PC-3 (cell line): ENCODE results near the gene CHRNA9. TPM values are rescaled to one million over a fixed set of nuclear protein-coding genes. Genes with fewer than 3 reads are reported as not detected.
A peak's percentile ranks its signal among the peaks of the same experiment; 100 is the strongest.

Experiments used
- ATAC-seq: fragments of 200-7000 bp; cut with Tn5 transposase; 2 replicates; pipeline ENCODE4 v1.9.1; 2020; ENCODE audit warnings: mild to moderate bottlenecking, moderate library complexity
- BruUV-seq: library from RNA; stranded (reverse); fragments of 400-500 nt; replicated peaks from 2 replicates; lab custom pipeline; 2021; lab: Mats Ljungman, UMichigan
- CTCF ChIA-PET: fragments of 300-600 bp; sonication (Branson Sonifier 250); formaldehyde crosslinking; loops from one replicate; lab custom pipeline; 2022; ENCODE audit warnings: antibody characterized with exemption; lab: Charles Lee
- POLR2A ChIA-PET: fragments of 300-600 bp; sonication (Branson Sonifier 250); formaldehyde crosslinking; loops from one replicate; lab custom pipeline; 2022; ENCODE audit warnings: antibody characterized with exemption; ENCODE audit not compliant: unreplicated experiment; lab: Charles Lee
- DNase-seq: peaks from one replicate; pipeline ENCODE4 v3.0.0-alpha.2; 2015
- H2AFZ ChIP-seq: fragments of 300-600 bp; sonication (generic); 2 replicates; pipeline ENCODE4 v1.6.0; 2016; ENCODE audit warnings: antibody characterized with exemption, low read length
- H3F3A ChIP-seq: fragments of 300-600 bp; sonication (generic); one replicate; pipeline ENCODE4 v1.6.0; 2017; ENCODE audit warnings: antibody characterized with exemption, low read length, control low read depth, mild to moderate bottlenecking; ENCODE audit not compliant: unreplicated experiment
- H3K27ac ChIP-seq: fragments of 300-600 bp; sonication (generic); 2 replicates; pipeline ENCODE4 v1.5.1; 2016; ENCODE audit warnings: mild to moderate bottlenecking, low read length
- H3K27me3 ChIP-seq: fragments of 300-600 bp; sonication (generic); 2 replicates; pipeline ENCODE4 v1.6.1; 2016; ENCODE audit warnings: low read length, mixed read lengths
- H3K36me3 ChIP-seq: fragments of 300-600 bp; sonication (generic); 2 replicates; pipeline ENCODE4 v1.6.1; 2016; ENCODE audit warnings: low read depth, mixed run types, low read length, mixed read lengths
- H3K4me1 ChIP-seq: fragments of 300-600 bp; sonication (generic); 2 replicates; pipeline ENCODE4 v1.5.1; 2016; ENCODE audit warnings: low read length; ENCODE audit not compliant: insufficient read depth
- H3K4me2 ChIP-seq: fragments of 300-600 bp; sonication (generic); 2 replicates; pipeline ENCODE4 v1.6.0; 2016; ENCODE audit warnings: low read length
- H3K4me3 ChIP-seq: fragments of 300-600 bp; sonication (generic); 2 replicates; pipeline ENCODE4 v1.5.1; 2016; ENCODE audit warnings: mild to moderate bottlenecking, low read length, mixed read lengths
- H3K79me2 ChIP-seq: fragments of 300-600 bp; sonication (generic); 2 replicates; pipeline ENCODE4 v1.6.1; 2017; ENCODE audit warnings: low read length, mixed read lengths
- H3K9ac ChIP-seq: fragments of 300-600 bp; sonication (generic); 2 replicates; pipeline ENCODE4 v1.6.0; 2016; ENCODE audit warnings: mild to moderate bottlenecking, low read length
- H3K9me2 ChIP-seq: fragments of 300-600 bp; sonication (generic); replicated peaks from 2 replicates; pipeline ENCODE4 v1.6.1; 2016; ENCODE audit warnings: mixed run types, low read length, mixed read lengths
- H3K9me3 ChIP-seq: fragments of 300-600 bp; sonication (generic); 2 replicates; pipeline ENCODE4 v1.6.1; 2016; ENCODE audit warnings: low read length, mixed read lengths
- H4K20me1 ChIP-seq: fragments of 300-600 bp; sonication (generic); 2 replicates; pipeline ENCODE4 v1.6.1; 2016; ENCODE audit warnings: low read length, mixed read lengths
- EZH2 ChIP-seq: fragments of 300-600 bp; sonication (generic); IDR thresholded peaks from one replicate; pipeline ENCODE4 v1.6.1; 2017; ENCODE audit warnings: antibody characterized with exemption, mild to moderate bottlenecking, low read length; ENCODE audit not compliant: unreplicated experiment
- EZH2phosphoT487 ChIP-seq: fragments of 300-600 bp; sonication (generic); IDR thresholded peaks from 2 replicates; pipeline ENCODE4 v1.6.1; 2018; ENCODE audit warnings: mild to moderate bottlenecking, antibody characterized with exemption, low read length, borderline replicate concordance
- intact Hi-C: fragments of 100-400 bp; cut with micrococcal nuclease; formaldehyde crosslinking; loops from 2 replicates; pipeline ENCODE4 v1.9.0; 2023
- total RNA-seq: library from RNA; depleted of rRNA; stranded (reverse); fragments of >200 nt; gene quantifications from 2 replicates; pipeline ENCODE4 v1.2.3, GENCODE V29; 2014
- TF ChIP-seq, protein P1 (sequence below): fragments of 300-600 bp; sonication (generic); conservative IDR thresholded peaks from 2 replicates; pipeline ENCODE4 v1.5.1; 2017; ENCODE audit warnings: antibody characterized with exemption, low read depth, mild to moderate bottlenecking, low read length

The CHRNA9 gene
- total RNA-seq, 1 experiment from 2014 or later, result not detected

DNA sequence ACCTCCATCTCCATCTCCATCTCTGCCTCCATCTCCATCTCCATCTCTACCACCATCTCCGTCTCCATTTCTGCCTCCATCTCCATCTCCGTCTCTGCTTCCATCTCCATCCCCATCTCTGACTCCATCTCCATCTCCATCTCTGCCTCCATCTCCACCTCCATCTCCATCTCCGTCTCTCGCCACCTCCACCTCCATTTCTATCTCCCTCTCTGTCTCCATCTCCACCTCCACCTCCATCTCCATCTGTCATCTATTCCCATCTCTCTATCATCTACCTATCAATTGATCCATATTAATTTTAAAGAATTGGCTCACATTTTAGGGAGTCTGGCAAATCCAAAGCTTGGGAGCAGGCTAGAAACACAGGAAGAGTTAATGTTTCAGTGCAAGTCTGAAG is 39.6 kb upstream of the CHRNA9 start:
- DNase-seq, result no peak
- no peaks in the 10 kb centered on the region for H3K79me2 ChIP-seq
- no peaks in the 10 kb centered on the region for H3K27me3 ChIP-seq
- H3K36me3 ChIP-seq, result no peaks in the 10 kb centered on the region
- ChIA-PET CTCF (no interaction called here), POLR2A (no interaction called here)
- 0 out of 2 replicates have a peak, but pooled peaks cover 4% of the 10 kb centered on the region for H3K9me3 ChIP-seq
- no peak for TF ChIP-seq EZH2
- TF ChIP-seq EZH2phosphoT487, result no peak
- TF ChIP-seq, protein P1, sequence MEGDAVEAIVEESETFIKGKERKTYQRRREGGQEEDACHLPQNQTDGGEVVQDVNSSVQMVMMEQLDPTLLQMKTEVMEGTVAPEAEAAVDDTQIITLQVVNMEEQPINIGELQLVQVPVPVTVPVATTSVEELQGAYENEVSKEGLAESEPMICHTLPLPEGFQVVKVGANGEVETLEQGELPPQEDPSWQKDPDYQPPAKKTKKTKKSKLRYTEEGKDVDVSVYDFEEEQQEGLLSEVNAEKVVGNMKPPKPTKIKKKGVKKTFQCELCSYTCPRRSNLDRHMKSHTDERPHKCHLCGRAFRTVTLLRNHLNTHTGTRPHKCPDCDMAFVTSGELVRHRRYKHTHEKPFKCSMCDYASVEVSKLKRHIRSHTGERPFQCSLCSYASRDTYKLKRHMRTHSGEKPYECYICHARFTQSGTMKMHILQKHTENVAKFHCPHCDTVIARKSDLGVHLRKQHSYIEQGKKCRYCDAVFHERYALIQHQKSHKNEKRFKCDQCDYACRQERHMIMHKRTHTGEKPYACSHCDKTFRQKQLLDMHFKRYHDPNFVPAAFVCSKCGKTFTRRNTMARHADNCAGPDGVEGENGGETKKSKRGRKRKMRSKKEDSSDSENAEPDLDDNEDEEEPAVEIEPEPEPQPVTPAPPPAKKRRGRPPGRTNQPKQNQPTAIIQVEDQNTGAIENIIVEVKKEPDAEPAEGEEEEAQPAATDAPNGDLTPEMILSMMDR, result no peak
- intact Hi-C loops, result no loop called here
- no peak overlapping the region for H2AFZ ChIP-seq
- no peak overlapping the region for H3K9ac ChIP-seq
- no peaks in the 10 kb centered on the region for H4K20me1 ChIP-seq
- H3F3A ChIP-seq, result no peaks in the 10 kb centered on the region
- ATAC-seq, result no peak
- no peaks in the 10 kb centered on the region for H3K9me2 ChIP-seq
- H3K4me2 ChIP-seq, result no peak overlapping the region
- no TSS peak for BruUV-seq
- no peak overlapping the region for H3K4me3 ChIP-seq
- H3K27ac ChIP-seq, result no peak overlapping the region
- peaks cover 9% of the 10 kb centered on the region for H3K4me1 ChIP-seq

GRCh38 chr4:40299126-40299525 is 36.0 kb upstream of the CHRNA9 start:
- DNase-seq (no peak), ATAC-seq (no peak)
- BruUV-seq, result no TSS peak
- Histone ChIP-seq H4K20me1 (no peaks in the 10 kb centered on the region), H3K27me3 (no peaks in the 10 kb centered on the region), H3K4me1 (no peaks in the 10 kb centered on the region), H3K36me3 (no peaks in the 10 kb centered on the region), H2AFZ (no peak overlapping the region), H3K9me3 (0 out of 2 replicates have a peak, but pooled peaks cover 4% of the 10 kb centered on the region), H3F3A (no peaks in the 10 kb centered on the region), H3K79me2 (no peaks in the 10 kb centered on the region), H3K4me3 (no peak overlapping the region), H3K4me2 (no peak overlapping the region), H3K9ac (no peak overlapping the region), H3K9me2 (no peaks in the 10 kb centered on the region), H3K27ac (0 out of 2 replicates have a peak overlapping the region, but pooled peaks have one; percentile 34)
- ChIA-PET POLR2A (no interaction called here), CTCF (no interaction called here)
- intact Hi-C loops, result no loop called here
- no peak for TF ChIP-seq EZH2phosphoT487
- no peak for TF ChIP-seq EZH2
- TF ChIP-seq, protein P1, result no peak

DNA sequence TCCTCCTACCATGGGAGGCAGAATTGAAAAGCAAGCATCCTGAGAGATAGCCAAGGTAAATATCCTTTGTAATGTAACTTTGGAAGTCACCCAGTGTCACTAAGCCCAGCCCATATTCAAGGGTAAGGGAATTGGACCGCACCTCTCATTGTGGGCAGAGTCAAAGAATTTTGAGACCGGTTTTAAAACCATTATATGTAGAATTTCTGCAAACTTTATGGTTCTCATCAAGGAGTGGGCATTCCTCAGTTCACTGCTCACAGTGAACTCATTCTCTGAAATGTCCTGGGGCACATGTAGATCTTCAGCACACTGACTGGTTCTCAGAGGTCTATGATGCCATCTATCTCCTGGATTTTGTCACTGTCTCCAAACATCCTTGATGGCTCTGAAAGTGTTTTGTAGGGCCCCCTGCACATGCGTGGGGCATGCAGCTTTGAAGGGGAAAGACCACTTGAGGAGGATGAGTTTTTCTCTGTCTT is 35.3 kb upstream of the CHRNA9 start:
- H3K4me1 ChIP-seq, result no peaks in the 10 kb centered on the region
- no peaks in the 10 kb centered on the region for H3K79me2 ChIP-seq
- H3K4me2 ChIP-seq, result no peak overlapping the region
- ChIA-PET POLR2A (no interaction called here), CTCF (no interaction called here)
- H3K9me3 ChIP-seq, result 0 out of 2 replicates have a peak, but pooled peaks cover 3% of the 10 kb centered on the region
- no peaks in the 10 kb centered on the region for H4K20me1 ChIP-seq
- H3K27me3 ChIP-seq, result no peaks in the 10 kb centered on the region
- H3F3A ChIP-seq, result no peaks in the 10 kb centered on the region
- no peak overlapping the region for H3K4me3 ChIP-seq
- intact Hi-C loops, result loop anchor here (10.0 kb wide), 1 partner anchor 65 kb away; no protein-coding TSS in a partner anchor
- no peaks in the 10 kb centered on the region for H3K36me3 ChIP-seq
- peak overlapping the region; percentile 34; the same call in 1 of the 2 replicates for H3K27ac ChIP-seq
- no peak overlapping the region for H3K9ac ChIP-seq
- DNase-seq (peak; percentile 47), ATAC-seq (peak; percentile 72)
- no TSS peak for BruUV-seq
- no peaks in the 10 kb centered on the region for H3K9me2 ChIP-seq
- TF ChIP-seq, protein P1, result peak; percentile 33; the same call in 1 of the 2 replicates
- TF ChIP-seq EZH2phosphoT487 (no peak), EZH2 (no peak)
- H2AFZ ChIP-seq, result no peak overlapping the region
